H1 (cell line): ENCODE measurements around the gene NME1.

Experiments
- BRCA1 ChIP-seq: IDR thresholded peaks from 2 replicates; pipeline ENCODE4 v1.6.1; 2012; ENCODE audit warnings: low read depth, low read length, improper control_type of control experiment
- EP300 ChIP-seq, 2 experiments: IDR thresholded peaks; 1 replicate in 1 of 2; 2 replicates in 1 of 2; pipeline ENCODE4 v1.6.1; 2011 to 2012; ENCODE audit warnings: low read depth in 2 of 2, low read length in 2 of 2, mild to moderate bottlenecking in 2 of 2, borderline replicate concordance in 1 of 2, inconsistent platforms in 1 of 2, moderate library complexity in 1 of 2
- FOSL1 ChIP-seq: IDR thresholded peaks from 2 replicates; pipeline ENCODE4 v1.6.1; 2011; ENCODE audit warnings: mild to moderate bottlenecking, low read depth, low read length, moderate library complexity; ENCODE audit not compliant: insufficient read depth
- GABPA ChIP-seq: IDR thresholded peaks from 2 replicates; pipeline ENCODE4 v1.6.1; 2011; ENCODE audit warnings: mild to moderate bottlenecking, low read length, moderate library complexity, borderline replicate concordance; ENCODE audit not compliant: insufficient read depth
- POLR2A ChIP-seq, 2 experiments: IDR thresholded peaks; 1 replicate in 1 of 2; 2 replicates in 1 of 2; pipeline ENCODE4 v1.6.1; 2011; ENCODE audit warnings: low read depth in 2 of 2, low read length in 2 of 2, mild to moderate bottlenecking in 2 of 2; ENCODE audit errors: control extremely low read depth in 1 of 2
- RAD21 ChIP-seq, 2 experiments: IDR thresholded peaks in 1 of 2; conservative IDR thresholded peaks in 1 of 2; 2 replicates each; pipeline ENCODE4 v1.6.1; 2011; ENCODE audit warnings: low read depth in 2 of 2, low read length in 2 of 2, improper control_type of control experiment in 1 of 2, inconsistent platforms in 1 of 2, mild to moderate bottlenecking in 1 of 2, moderate library complexity in 1 of 2
- TAF1 ChIP-seq: IDR thresholded peaks from 2 replicates; pipeline ENCODE4 v1.6.1; 2011; ENCODE audit warnings: mild to moderate bottlenecking, low read depth, low read length
- YY1 ChIP-seq: IDR thresholded peaks from 2 replicates; pipeline ENCODE4 v1.6.1; 2011; ENCODE audit warnings: low read depth, mild to moderate bottlenecking, low read length
- TF ChIP-seq, protein P1 (sequence below), 3 experiments: IDR thresholded peaks; 1 replicate in 2 of 3; 2 replicates in 1 of 3; pipeline versions ENCODE4 v1.5.1 to v1.6.1; 2011; ENCODE audit warnings: low read length in 3 of 3, mild to moderate bottlenecking in 3 of 3, inconsistent platforms in 2 of 3, low read depth in 1 of 3, moderate library complexity in 1 of 3; ENCODE audit not compliant: insufficient read depth in 1 of 3; ENCODE audit errors: control extremely low read depth in 1 of 3
- TF ChIP-seq, protein P2 (sequence below): fragments of 300-600 bp; sonication (generic); IDR thresholded peaks from 2 replicates; pipeline ENCODE4 v1.7.1; 2012; ENCODE audit warnings: low read length, moderate library complexity, mild to moderate bottlenecking, inconsistent platforms; ENCODE audit not compliant: insufficient replicate concordance

DNA sequence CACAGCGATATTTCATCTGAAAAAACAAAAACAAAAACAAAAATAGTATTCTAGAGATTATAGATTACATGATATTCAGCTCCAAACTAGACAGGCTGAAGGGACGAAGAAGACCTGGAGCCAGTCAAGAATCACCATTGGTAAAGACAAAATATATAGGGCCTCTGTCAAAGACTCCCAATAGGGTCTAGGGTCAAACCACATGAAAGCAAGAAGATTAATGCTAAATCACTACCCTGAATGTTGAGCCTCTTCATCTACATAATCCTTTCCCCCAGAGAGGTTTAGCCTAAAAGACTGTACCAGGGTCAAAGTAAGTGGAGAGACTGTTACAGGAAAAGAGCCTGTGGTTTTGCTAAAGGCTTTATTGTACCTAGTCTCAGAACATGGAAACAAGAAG, 10.8 kb upstream of the NME1 start:
- TF ChIP-seq, protein P1, sequence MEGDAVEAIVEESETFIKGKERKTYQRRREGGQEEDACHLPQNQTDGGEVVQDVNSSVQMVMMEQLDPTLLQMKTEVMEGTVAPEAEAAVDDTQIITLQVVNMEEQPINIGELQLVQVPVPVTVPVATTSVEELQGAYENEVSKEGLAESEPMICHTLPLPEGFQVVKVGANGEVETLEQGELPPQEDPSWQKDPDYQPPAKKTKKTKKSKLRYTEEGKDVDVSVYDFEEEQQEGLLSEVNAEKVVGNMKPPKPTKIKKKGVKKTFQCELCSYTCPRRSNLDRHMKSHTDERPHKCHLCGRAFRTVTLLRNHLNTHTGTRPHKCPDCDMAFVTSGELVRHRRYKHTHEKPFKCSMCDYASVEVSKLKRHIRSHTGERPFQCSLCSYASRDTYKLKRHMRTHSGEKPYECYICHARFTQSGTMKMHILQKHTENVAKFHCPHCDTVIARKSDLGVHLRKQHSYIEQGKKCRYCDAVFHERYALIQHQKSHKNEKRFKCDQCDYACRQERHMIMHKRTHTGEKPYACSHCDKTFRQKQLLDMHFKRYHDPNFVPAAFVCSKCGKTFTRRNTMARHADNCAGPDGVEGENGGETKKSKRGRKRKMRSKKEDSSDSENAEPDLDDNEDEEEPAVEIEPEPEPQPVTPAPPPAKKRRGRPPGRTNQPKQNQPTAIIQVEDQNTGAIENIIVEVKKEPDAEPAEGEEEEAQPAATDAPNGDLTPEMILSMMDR (IDR thresholded peaks at IDR 0.05; ENCODE audit: control extremely low read depth in 1 of 3, insufficient read depth in 1 of 3, low read depth in 1 of 3, low read length in 3 of 3) = no peak
- TF ChIP-seq FOSL1 (no peak), EP300 (IDR thresholded peaks at IDR 0.05; ENCODE audit: borderline replicate concordance in 1 of 2, low read depth in 2 of 2, low read length in 2 of 2) (no peak), BRCA1 (no peak), GABPA (no peak), POLR2A (IDR thresholded peaks at IDR 0.05; ENCODE audit: control extremely low read depth in 1 of 2, low read depth in 2 of 2, low read length in 2 of 2) (no peak), RAD21 (IDR thresholded peaks at IDR 0.05 in 1 of 2, conservative IDR thresholded peaks at IDR 0.05 in 1 of 2; ENCODE audit: low read depth in 2 of 2, low read length in 2 of 2) (no peak), TAF1 (no peak), YY1 (no peak)
- TF ChIP-seq, protein P2, sequence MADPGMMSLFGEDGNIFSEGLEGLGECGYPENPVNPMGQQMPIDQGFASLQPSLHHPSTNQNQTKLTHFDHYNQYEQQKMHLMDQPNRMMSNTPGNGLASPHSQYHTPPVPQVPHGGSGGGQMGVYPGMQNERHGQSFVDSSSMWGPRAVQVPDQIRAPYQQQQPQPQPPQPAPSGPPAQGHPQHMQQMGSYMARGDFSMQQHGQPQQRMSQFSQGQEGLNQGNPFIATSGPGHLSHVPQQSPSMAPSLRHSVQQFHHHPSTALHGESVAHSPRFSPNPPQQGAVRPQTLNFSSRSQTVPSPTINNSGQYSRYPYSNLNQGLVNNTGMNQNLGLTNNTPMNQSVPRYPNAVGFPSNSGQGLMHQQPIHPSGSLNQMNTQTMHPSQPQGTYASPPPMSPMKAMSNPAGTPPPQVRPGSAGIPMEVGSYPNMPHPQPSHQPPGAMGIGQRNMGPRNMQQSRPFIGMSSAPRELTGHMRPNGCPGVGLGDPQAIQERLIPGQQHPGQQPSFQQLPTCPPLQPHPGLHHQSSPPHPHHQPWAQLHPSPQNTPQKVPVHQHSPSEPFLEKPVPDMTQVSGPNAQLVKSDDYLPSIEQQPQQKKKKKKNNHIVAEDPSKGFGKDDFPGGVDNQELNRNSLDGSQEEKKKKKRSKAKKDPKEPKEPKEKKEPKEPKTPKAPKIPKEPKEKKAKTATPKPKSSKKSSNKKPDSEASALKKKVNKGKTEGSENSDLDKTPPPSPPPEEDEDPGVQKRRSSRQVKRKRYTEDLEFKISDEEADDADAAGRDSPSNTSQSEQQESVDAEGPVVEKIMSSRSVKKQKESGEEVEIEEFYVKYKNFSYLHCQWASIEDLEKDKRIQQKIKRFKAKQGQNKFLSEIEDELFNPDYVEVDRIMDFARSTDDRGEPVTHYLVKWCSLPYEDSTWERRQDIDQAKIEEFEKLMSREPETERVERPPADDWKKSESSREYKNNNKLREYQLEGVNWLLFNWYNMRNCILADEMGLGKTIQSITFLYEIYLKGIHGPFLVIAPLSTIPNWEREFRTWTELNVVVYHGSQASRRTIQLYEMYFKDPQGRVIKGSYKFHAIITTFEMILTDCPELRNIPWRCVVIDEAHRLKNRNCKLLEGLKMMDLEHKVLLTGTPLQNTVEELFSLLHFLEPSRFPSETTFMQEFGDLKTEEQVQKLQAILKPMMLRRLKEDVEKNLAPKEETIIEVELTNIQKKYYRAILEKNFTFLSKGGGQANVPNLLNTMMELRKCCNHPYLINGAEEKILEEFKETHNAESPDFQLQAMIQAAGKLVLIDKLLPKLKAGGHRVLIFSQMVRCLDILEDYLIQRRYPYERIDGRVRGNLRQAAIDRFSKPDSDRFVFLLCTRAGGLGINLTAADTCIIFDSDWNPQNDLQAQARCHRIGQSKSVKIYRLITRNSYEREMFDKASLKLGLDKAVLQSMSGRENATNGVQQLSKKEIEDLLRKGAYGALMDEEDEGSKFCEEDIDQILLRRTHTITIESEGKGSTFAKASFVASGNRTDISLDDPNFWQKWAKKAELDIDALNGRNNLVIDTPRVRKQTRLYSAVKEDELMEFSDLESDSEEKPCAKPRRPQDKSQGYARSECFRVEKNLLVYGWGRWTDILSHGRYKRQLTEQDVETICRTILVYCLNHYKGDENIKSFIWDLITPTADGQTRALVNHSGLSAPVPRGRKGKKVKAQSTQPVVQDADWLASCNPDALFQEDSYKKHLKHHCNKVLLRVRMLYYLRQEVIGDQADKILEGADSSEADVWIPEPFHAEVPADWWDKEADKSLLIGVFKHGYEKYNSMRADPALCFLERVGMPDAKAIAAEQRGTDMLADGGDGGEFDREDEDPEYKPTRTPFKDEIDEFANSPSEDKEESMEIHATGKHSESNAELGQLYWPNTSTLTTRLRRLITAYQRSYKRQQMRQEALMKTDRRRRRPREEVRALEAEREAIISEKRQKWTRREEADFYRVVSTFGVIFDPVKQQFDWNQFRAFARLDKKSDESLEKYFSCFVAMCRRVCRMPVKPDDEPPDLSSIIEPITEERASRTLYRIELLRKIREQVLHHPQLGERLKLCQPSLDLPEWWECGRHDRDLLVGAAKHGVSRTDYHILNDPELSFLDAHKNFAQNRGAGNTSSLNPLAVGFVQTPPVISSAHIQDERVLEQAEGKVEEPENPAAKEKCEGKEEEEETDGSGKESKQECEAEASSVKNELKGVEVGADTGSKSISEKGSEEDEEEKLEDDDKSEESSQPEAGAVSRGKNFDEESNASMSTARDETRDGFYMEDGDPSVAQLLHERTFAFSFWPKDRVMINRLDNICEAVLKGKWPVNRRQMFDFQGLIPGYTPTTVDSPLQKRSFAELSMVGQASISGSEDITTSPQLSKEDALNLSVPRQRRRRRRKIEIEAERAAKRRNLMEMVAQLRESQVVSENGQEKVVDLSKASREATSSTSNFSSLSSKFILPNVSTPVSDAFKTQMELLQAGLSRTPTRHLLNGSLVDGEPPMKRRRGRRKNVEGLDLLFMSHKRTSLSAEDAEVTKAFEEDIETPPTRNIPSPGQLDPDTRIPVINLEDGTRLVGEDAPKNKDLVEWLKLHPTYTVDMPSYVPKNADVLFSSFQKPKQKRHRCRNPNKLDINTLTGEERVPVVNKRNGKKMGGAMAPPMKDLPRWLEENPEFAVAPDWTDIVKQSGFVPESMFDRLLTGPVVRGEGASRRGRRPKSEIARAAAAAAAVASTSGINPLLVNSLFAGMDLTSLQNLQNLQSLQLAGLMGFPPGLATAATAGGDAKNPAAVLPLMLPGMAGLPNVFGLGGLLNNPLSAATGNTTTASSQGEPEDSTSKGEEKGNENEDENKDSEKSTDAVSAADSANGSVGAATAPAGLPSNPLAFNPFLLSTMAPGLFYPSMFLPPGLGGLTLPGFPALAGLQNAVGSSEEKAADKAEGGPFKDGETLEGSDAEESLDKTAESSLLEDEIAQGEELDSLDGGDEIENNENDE = no peak
